Activated CD4-positive, alpha-beta memory T cell treated with anti-CD3 and anti-CD28 coated beads, Interleukin-2, amount 10 ng/mL, durations not matched to agents 7 days and 5 days (primary cell): ENCODE data around the gene ATG10. TPM values are rescaled to one million over a fixed set of nuclear protein-coding genes. Genes with fewer than 3 reads are reported as not detected.
"Not testable (repeated sequence)": the region's sequence is repeated elsewhere in the genome, so short reads cannot be mapped to it uniquely, and the experiment has no call there.

Experiments used
- CTCF ChIA-PET: fragments of 350-600 bp; sonication (Branson Sonifier 250); formaldehyde crosslinking; loops from one replicate; lab custom pipeline; 2021; ENCODE audit warnings: antibody characterized with exemption, inconsistent platforms; lab: Charles Lee
- POLR2A ChIA-PET: fragments of 350-600 bp; sonication (Branson Sonifier 250); formaldehyde crosslinking; loops from one replicate; lab custom pipeline; 2021; ENCODE audit warnings: antibody characterized with exemption; lab: Charles Lee
- DNase-seq: peaks from one replicate; pipeline ENCODE4 v3.0.0-alpha.2; 2020
- H3K27ac Mint-ChIP-seq: one replicate; pipeline ENCODE4 v1.8.0; 2021; ENCODE audit warnings: mild to moderate bottlenecking, mixed read lengths
- H3K27me3 Mint-ChIP-seq: one replicate; pipeline ENCODE4 v1.8.0; 2021; ENCODE audit warnings: mixed read lengths
- H3K36me3 Mint-ChIP-seq: one replicate; pipeline ENCODE4 v1.8.0; 2021; ENCODE audit warnings: low read depth, mixed read lengths
- H3K4me1 Mint-ChIP-seq: one replicate; pipeline ENCODE4 v1.8.0; 2021; ENCODE audit warnings: mixed read lengths
- H3K4me3 Mint-ChIP-seq: one replicate; pipeline ENCODE4 v1.8.0; 2021; ENCODE audit warnings: mild to moderate bottlenecking, mixed read lengths
- H3K9me3 Mint-ChIP-seq: one replicate; pipeline ENCODE4 v1.8.0; 2021; ENCODE audit warnings: mixed read lengths
- total RNA-seq, 2 experiments: library from RNA; stranded (reverse); gene quantifications; one replicate each; pipeline ENCODE4 v1.2.3, GENCODE V29; 2021

ATG10 gene
- total RNA-seq, 2 experiments from 2014 or later = 9.0 to 10.5 TPM

- no peak overlapping the region for H3K27ac Mint-ChIP-seq
- H3K4me1 Mint-ChIP-seq = no peaks in the 10 kb centered on the region
- POLR2A ChIA-PET = interaction anchor here (0.5 kb wide), 1 partner anchor 64 kb away, joined by 3 read pairs; no protein-coding TSS in a partner anchor
- H3K9me3 Mint-ChIP-seq = peaks cover 3% of the 10 kb centered on the region
- peaks cover 10% of the 10 kb centered on the region for H3K36me3 Mint-ChIP-seq
- DNase-seq = no peak
- CTCF ChIA-PET = no interaction called here
- no peak overlapping the region for H3K4me3 Mint-ChIP-seq
- no peaks in the 10 kb centered on the region for H3K27me3 Mint-ChIP-seq
Observed at GRCh38 chr5:82077496-82077895, 105.7 kb downstream of the ATG10 start.

DNA sequence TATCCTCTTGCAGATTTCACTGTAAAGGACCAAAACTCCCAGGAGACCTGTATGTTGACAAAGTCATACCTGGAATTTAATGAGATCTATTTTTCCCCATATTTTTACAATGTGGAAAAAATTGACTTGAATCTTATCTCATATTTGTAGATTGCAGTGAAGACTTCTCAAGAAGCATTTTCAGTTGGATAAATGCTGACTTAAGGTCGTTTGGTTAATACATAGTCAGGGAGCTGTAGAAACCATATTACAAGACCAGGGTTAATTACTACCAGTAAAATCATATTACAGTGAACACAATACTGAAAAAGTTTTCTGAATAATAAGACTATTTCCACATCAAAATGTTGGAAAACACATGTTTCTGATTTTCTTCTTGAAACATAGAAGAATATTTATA is 119.8 kb downstream of the ATG10 start:
- ChIA-PET POLR2A (no interaction called here), CTCF (no interaction called here)
- no peak overlapping the region for H3K27ac Mint-ChIP-seq
- no peaks in the 10 kb centered on the region for H3K27me3 Mint-ChIP-seq
- no peak for DNase-seq
- peaks cover 10% of the 10 kb centered on the region for H3K9me3 Mint-ChIP-seq
- H3K4me3 Mint-ChIP-seq = no peak overlapping the region
- H3K4me1 Mint-ChIP-seq = peaks cover 7% of the 10 kb centered on the region
- peaks cover 6% of the 10 kb centered on the region for H3K36me3 Mint-ChIP-seq

GRCh38 chr5:82095536-82095935 is 123.7 kb downstream of the ATG10 start:
- H3K4me3 Mint-ChIP-seq = no peak overlapping the region
- no peak for DNase-seq
- peaks cover 11% of the 10 kb centered on the region for H3K4me1 Mint-ChIP-seq
- no peak overlapping the region for H3K27ac Mint-ChIP-seq
- peaks cover 8% of the 10 kb centered on the region for H3K9me3 Mint-ChIP-seq
- peaks cover 6% of the 10 kb centered on the region for H3K36me3 Mint-ChIP-seq
- POLR2A ChIA-PET = no interaction called here
- H3K27me3 Mint-ChIP-seq = no peaks in the 10 kb centered on the region
- CTCF ChIA-PET = interaction anchor here (2.1 kb wide), 1 partner anchor 11 kb away, joined by 6 read pairs; no protein-coding TSS in a partner anchor

- Mint-ChIP-seq H3K4me1 (peaks cover 15% of the 10 kb centered on the region), H3K4me3 (no peak overlapping the region), H3K27ac (no peak overlapping the region), H3K36me3 (peaks cover 6% of the 10 kb centered on the region), H3K27me3 (no peaks in the 10 kb centered on the region), H3K9me3 (peaks cover 8% of the 10 kb centered on the region)
- ChIA-PET POLR2A (no interaction called here), CTCF (interaction anchor here (2.1 kb wide), 1 partner anchor 10 kb away, joined by 6 read pairs; no protein-coding TSS in a partner anchor)
- DNase-seq = no peak
Observed at GRCh38 chr5:82096249-82096648, 124.4 kb downstream of the ATG10 start.

- DNase-seq = no peak
- H3K9me3 Mint-ChIP-seq = no peaks in the 10 kb centered on the region
- ChIA-PET CTCF (interaction anchor here (0.7 to 1.0 kb wide), 2 partner anchors 23 to 675 kb away, joined by 3 read pairs; no protein-coding TSS in a partner anchor), POLR2A (no interaction called here)
- H3K27ac Mint-ChIP-seq = no peak overlapping the region
- no peaks in the 10 kb centered on the region for H3K36me3 Mint-ChIP-seq
- peaks cover 19% of the 10 kb centered on the region for H3K4me1 Mint-ChIP-seq
- no peak overlapping the region for H3K4me3 Mint-ChIP-seq
- H3K27me3 Mint-ChIP-seq = no peaks in the 10 kb centered on the region
Observed at GRCh38 chr5:82100303-82101077, 128.7 kb downstream of the ATG10 start.

DNA sequence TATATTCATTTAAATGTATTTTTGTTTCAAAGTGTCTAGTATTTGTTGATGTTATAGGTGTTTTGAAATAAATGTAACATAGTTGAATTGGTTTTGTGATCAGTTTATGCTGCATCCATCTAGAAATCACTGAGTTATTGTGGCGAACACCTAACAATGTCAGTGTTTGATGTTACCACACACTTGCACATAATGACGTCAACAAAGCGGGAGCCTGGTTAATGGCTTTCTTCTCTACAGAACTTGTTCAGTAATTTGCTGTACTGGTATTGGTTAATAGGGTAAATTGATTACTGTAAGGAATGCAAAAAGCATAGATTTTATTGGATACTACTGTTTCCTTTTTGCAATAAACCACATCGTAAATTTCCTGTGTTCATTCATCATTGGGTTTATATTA is 133.0 kb downstream of the ATG10 start:
- Mint-ChIP-seq H3K27ac (no peak overlapping the region), H3K4me1 (peaks cover 12% of the 10 kb centered on the region), H3K4me3 (no peak overlapping the region), H3K36me3 (no peaks in the 10 kb centered on the region), H3K9me3 (no peaks in the 10 kb centered on the region), H3K27me3 (no peaks in the 10 kb centered on the region)
- DNase-seq = no peak
- ChIA-PET CTCF (no interaction called here), POLR2A (no interaction called here)

DNA sequence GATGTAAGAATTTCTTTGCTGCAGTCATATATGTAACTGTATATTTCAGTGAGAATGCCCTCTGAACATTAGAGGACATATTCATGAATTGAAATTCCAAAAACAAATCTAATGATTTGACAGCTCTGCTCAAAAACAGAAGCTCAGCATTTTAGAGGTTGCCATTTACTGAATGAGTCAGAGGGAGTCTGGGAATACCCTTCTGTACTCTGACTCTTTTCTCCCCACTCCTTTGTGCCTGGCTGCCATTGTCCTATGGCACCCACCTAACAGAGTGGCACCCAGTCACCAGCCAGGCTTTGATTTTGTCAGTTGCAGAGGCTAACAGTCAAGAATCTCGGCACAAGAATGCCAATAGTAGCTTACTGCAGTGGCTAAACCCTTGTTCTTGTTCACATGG is 133.6 kb downstream of the ATG10 start:
- DNase-seq = no peak

GRCh38 chr5:82106207-82106606 is 134.4 kb downstream of the ATG10 start:
- Mint-ChIP-seq H3K9me3 (no peaks in the 10 kb centered on the region), H3K4me1 (peaks cover 5% of the 10 kb centered on the region), H3K36me3 (no peaks in the 10 kb centered on the region), H3K4me3 (no peak overlapping the region), H3K27me3 (no peaks in the 10 kb centered on the region), H3K27ac (no peak overlapping the region)
- ChIA-PET POLR2A (no interaction called here), CTCF (interaction anchor here (1.0 to 1.7 kb wide), 5 partner anchors 9 to 152 kb away, joined by 3 to 6 read pairs (median 3); no protein-coding TSS in a partner anchor)
- DNase-seq = no peak

More for the DNA sequence above, 133.6 kb downstream of the ATG10 start:
- POLR2A ChIA-PET = no interaction called here
- CTCF ChIA-PET = interaction anchor here (1.0 to 1.2 kb wide), 2 partner anchors 10 to 60 kb away, joined by 3 read pairs; no protein-coding TSS in a partner anchor
- H3K27ac Mint-ChIP-seq = no peak overlapping the region
- no peak overlapping the region for H3K4me3 Mint-ChIP-seq
- H3K27me3 Mint-ChIP-seq = no peaks in the 10 kb centered on the region
- no peaks in the 10 kb centered on the region for H3K9me3 Mint-ChIP-seq
- H3K4me1 Mint-ChIP-seq = peaks cover 10% of the 10 kb centered on the region
- no peaks in the 10 kb centered on the region for H3K36me3 Mint-ChIP-seq

DNA sequence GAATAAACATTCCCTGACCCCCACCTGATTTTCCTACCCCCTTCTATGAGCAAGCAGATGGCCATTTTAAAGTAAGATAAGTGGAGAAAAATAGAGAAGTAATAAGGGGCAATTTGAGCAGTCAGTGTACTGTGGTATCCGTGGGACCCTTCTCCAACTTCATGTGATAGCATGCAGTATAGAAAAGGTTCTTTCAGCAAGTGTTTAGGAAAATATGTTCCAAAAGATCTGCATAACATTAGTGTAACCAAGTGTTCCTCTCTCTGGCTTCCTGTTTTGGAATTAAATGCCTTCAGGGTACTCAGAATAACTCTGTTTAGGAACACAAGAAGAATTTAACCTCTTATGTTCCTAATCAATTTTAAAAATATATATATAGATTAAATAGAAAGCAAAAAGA is 134.9 kb downstream of the ATG10 start:
- peaks cover 5% of the 10 kb centered on the region for H3K4me1 Mint-ChIP-seq
- POLR2A ChIA-PET = no interaction called here
- H3K4me3 Mint-ChIP-seq = no peak overlapping the region
- H3K27me3 Mint-ChIP-seq = no peaks in the 10 kb centered on the region
- DNase-seq = no peak
- CTCF ChIA-PET = interaction anchor here (1.1 to 1.7 kb wide), 5 partner anchors 9 to 151 kb away, joined by 3 to 6 read pairs (median 4); no protein-coding TSS in a partner anchor
- no peaks in the 10 kb centered on the region for H3K9me3 Mint-ChIP-seq
- no peaks in the 10 kb centered on the region for H3K36me3 Mint-ChIP-seq
- no peak overlapping the region for H3K27ac Mint-ChIP-seq

DNA sequence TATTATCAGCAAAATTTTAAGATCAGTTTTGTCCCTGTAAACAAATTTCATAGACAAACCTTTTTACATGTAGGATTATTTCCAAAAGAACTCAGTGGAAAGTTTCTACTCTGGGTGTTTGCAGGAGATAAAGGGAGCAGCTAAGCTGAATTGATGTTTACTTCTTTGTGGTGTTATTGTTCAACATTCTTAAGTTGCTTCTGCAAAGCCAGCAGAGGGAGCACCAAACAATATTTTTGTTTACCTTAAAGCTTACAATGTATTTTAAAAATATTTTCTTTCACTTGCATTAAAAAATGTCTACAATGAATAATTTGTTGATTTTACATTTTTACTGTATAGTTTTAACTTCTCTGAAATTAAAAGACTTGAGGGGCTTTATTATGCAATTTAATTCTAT is 135.4 kb downstream of the ATG10 start:
- H3K4me3 Mint-ChIP-seq = no peak overlapping the region
- ChIA-PET POLR2A (no interaction called here), CTCF (interaction anchor here (1.1 to 1.7 kb wide), 4 partner anchors 12 to 151 kb away, joined by 3 to 6 read pairs (median 5); no protein-coding TSS in a partner anchor)
- H3K4me1 Mint-ChIP-seq = peaks cover 5% of the 10 kb centered on the region
- no peaks in the 10 kb centered on the region for H3K9me3 Mint-ChIP-seq
- H3K27me3 Mint-ChIP-seq = no peaks in the 10 kb centered on the region
- DNase-seq = no peak
- H3K27ac Mint-ChIP-seq = no peak overlapping the region
- H3K36me3 Mint-ChIP-seq = no peaks in the 10 kb centered on the region

GRCh38 chr5:82109013-82109412 is 137.2 kb downstream of the ATG10 start:
- H3K27ac Mint-ChIP-seq = no peak overlapping the region
- CTCF ChIA-PET = no interaction called here

GRCh38 chr5:82109915-82110314 is 138.1 kb downstream of the ATG10 start:
- DNase-seq, H3K27ac Mint-ChIP-seq, H3K4me3 Mint-ChIP-seq, H3K27me3 Mint-ChIP-seq, POLR2A ChIA-PET, H3K4me1 Mint-ChIP-seq, H3K36me3 Mint-ChIP-seq, H3K9me3 Mint-ChIP-seq, CTCF ChIA-PET: not testable (repeated sequence)

More at GRCh38 chr5:82109013-82109412, 137.2 kb downstream of the ATG10 start:
- H3K27me3 Mint-ChIP-seq = no peaks in the 10 kb centered on the region
- no peaks in the 10 kb centered on the region for H3K9me3 Mint-ChIP-seq
- DNase-seq = no peak
- POLR2A ChIA-PET = no interaction called here
- H3K4me1 Mint-ChIP-seq = peaks cover 5% of the 10 kb centered on the region
- no peak overlapping the region for H3K4me3 Mint-ChIP-seq
- H3K36me3 Mint-ChIP-seq = no peaks in the 10 kb centered on the region

GRCh38 chr5:82111191-82111590 is 139.4 kb downstream of the ATG10 start:
- no peaks in the 10 kb centered on the region for H3K4me1 Mint-ChIP-seq
- H3K27me3 Mint-ChIP-seq = no peaks in the 10 kb centered on the region
- no peak overlapping the region for H3K27ac Mint-ChIP-seq
- H3K36me3 Mint-ChIP-seq = peaks cover 3% of the 10 kb centered on the region
- CTCF ChIA-PET = no interaction called here
- H3K9me3 Mint-ChIP-seq = no peaks in the 10 kb centered on the region
- DNase-seq = no peak
- H3K4me3 Mint-ChIP-seq = no peak overlapping the region
- POLR2A ChIA-PET = no interaction called here
